ENCODE data around the gene PPP1CC.
A peak's percentile ranks its signal among the peaks of the same experiment; 100 is the strongest.
"Not testable (repeated sequence)": the region's sequence is repeated elsewhere in the genome, so short reads cannot be mapped to it uniquely, and the experiment has no call there.

Gene PPP1CC

GRCh38 chr12:110726028-110726427 lies 16.7 kb downstream of the PPP1CC start:
- no peak for DNase-seq (ENCODE audit: low read depth in 4 of 4, low spot score in 1 of 4)

- DNase-seq (ENCODE audit: low read depth in 4 of 4, low spot score in 1 of 4) = no peak
These were observed 17.4 kb downstream of the PPP1CC start for GRCh38 chr12:110725267-110725666.

- DNase-seq (ENCODE audit: low read depth in 4 of 4, low spot score in 1 of 4) = not testable (repeated sequence)
These were observed 19.8 kb downstream of the PPP1CC start for GRCh38 chr12:110722892-110723291.

DNA sequence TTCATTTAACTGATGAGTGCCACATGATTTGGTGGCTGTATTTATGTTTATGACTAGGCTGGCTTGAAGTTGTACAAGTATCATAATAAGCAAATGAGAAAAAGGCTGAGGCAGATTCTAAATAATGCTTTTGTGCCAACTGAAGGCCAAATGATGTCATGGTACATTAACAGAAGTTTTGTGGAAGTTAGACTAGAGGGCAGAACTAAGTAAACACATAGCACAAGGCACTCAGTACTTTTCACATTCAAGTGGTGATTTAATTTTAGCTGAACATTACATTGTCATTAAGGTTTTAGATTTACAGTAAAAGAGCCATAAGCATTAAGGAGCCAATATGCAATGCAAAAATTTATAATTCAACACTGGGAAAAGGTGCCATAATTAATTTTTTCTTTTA lies 21.1 kb downstream of the PPP1CC start:
- no peak for DNase-seq (ENCODE audit: low read depth in 4 of 4, low spot score in 1 of 4)

DNA sequence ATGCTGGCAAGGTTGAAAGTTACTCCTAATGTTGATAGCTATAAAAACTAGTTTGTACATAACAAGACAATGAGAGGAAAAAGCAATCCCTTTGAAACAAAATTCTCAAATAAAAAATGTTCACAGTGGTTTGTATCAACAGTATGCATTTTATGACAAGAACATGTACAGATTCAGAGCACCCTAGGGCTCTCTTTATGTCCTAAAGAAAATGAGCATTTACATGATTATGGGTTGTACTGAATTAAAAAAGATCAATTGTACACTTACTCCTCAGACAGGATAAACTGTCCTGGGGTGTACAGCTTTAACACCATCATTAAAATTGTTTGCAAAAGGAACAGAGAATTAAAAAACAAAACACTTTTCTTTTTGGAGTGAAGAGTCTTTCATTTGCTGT lies 22.2 kb downstream of the PPP1CC start:
- DNase-seq (ENCODE audit: low read depth in 4 of 4, low spot score in 1 of 4) = no peak

DNA sequence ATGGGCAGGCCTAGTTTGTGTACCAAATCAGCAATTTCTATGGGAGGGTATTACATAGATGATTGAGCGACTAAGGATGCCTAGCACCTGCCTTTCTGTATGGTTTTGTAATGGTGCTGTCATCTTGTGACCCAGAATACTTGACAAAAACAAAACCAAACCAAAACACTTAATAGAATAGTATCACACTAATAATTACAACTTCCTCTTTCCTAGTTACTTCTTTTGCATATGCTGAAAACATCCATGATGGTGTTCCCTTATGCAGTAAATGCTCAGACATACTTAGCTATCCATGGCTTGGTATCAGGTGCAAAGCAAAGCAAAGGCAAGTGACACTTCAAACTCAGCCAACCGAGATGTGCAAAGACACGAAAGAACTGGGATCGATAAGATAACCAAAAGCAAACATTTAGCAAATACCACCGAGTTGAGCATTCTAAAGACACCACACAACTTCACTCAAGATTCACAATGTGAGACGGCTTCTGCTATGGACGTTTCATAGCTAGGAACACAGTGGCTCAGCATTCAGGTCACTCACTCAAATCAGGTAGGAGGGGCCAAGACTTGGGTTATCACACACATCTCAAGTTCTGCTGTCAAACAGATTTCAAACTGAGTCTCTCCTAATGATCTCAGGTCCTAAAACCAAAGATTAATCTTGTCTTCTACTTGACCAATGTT lies 24.3 kb downstream of the PPP1CC start:
- DNase-seq (ENCODE audit: low read depth in 4 of 4, low spot score in 1 of 4) = no peak

GRCh38 chr12:110717037-110717436 lies 25.7 kb downstream of the PPP1CC start:
- no peak for DNase-seq (ENCODE audit: low read depth in 4 of 4, low spot score in 1 of 4)

GRCh38 chr12:110708917-110709316 lies 33.8 kb downstream of the PPP1CC start:
- no peak for DNase-seq (ENCODE audit: low read depth in 4 of 4, low spot score in 1 of 4)

- no peak for DNase-seq (ENCODE audit: low read depth in 4 of 4, low spot score in 1 of 4)
These were observed 37.4 kb downstream of the PPP1CC start for GRCh38 chr12:110705309-110705708.

DNA sequence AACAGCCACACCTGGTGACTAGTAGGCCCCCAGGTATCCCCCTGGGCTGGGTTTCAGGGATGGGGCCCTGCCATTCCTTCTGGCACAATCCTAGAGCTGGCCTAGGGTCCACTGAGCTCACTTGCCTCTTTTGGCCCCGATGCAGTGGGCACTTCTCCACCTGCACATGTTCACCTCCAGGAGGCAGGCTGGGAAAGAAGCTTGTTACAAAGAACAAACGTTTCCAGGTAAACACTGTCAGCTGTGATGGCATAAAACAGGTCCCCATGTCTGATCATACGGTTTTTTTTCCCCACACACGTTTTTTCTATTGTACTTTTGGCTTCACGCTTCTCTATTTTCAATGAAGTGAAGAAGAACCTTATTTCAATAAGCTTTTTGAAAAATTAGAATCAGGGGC lies 37.9 kb downstream of the PPP1CC start:
- DNase-seq (ENCODE audit: low read depth in 4 of 4, low spot score in 1 of 4) = no peak

GRCh38 chr12:110704231-110704630 lies 38.5 kb downstream of the PPP1CC start:
- DNase-seq (ENCODE audit: low read depth in 4 of 4, low spot score in 1 of 4) = no peak

GRCh38 chr12:110702081-110702480 lies 40.6 kb downstream of the PPP1CC start:
- DNase-seq (ENCODE audit: low read depth in 4 of 4, low spot score in 1 of 4) = no peak

DNA sequence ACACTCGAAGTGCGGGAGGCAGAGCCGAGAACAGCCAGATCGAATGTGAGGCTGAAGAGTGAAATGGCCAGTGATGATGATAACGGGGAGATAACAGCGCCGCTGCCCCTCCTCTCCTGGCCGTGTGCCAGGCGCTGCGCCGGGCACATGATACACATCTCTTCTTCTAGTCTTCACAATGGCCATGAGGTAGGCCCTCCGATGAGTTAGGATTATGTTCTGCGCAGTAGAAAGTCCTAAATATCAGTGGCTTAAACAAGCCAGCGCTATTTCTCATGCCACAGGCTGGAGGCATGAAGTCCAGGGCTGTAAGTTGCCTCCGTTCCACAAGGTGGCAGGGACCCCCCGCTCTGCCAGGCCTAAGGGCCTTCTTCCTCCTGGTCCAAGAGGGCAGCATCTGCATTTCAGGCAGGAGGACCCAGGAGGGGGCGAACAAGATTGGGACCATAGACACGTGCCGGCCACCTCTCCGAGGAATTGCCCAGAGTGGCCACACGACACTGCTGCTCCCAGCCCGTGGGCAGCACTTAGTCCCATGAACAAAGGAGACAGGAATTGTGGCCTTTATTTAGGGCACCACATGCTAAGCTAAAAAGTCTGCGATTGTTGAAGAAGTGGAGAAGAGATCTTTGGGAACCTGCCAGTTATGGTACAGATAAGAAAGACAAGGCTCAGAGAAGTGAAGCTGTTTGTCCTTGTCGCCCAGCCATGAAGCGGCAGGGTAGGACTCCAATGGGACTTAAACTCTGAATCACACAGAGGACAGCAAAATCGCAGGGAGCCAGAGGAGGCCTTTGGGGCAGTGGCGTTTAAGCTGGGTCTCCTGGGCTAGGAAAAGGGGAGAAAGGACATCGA lies 42.9 kb downstream of the PPP1CC start:
- DNase-seq (ENCODE audit: low read depth in 4 of 4, low spot score in 1 of 4) = no peak

GRCh38 chr12:110698171-110698902 lies 44.4 kb downstream of the PPP1CC start:
- DNase-seq (ENCODE audit: low read depth in 4 of 4, low spot score in 1 of 4) = peak in 3 of 4 experiments; percentile 40 to 62 (median 56)

DNA sequence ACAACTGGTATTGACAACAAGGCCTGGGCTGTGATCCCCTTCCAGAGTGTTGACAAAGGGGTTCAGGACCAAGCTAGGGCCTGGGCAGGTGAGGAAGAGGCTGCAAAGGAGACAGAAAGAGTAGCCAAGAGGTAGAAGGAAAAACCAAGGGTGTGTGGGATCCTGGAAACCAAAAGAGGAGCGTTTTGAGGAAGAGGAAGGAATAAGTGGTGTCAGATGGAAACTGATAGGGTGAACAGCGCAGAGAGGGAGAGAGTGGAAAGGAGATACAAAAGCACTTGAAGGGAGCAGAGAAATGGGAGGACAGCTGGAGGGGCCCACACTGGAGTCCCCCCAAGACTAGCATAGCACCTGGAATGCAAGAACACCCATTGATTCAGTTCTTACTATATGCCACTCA lies 45.5 kb downstream of the PPP1CC start:
- DNase-seq (ENCODE audit: low read depth in 4 of 4, low spot score in 1 of 4) = no peak

DNA sequence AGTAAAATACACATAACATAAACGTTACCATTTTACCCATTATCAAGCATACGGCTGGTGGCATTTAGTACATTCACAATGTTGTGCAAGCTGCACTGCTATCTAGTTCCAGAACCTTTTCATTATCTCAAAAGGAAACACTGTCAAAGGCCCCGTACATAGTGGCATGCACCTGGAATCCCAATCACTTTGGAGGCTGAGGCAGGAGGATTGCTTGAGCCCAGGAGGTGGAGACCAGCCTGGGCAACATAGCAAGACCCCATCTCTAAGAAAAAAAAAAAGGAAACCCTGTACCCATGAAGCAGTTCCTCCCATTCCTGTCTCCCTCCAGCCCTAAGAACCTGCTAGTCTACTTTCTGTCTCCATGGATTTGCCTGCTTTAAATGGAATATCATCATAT lies 46.4 kb downstream of the PPP1CC start:
- DNase-seq (ENCODE audit: low read depth in 4 of 4, low spot score in 1 of 4) = no peak

- no peak for DNase-seq (ENCODE audit: low read depth in 4 of 4, low spot score in 1 of 4)
These were observed 48.3 kb downstream of the PPP1CC start for GRCh38 chr12:110694330-110694901.

DNA sequence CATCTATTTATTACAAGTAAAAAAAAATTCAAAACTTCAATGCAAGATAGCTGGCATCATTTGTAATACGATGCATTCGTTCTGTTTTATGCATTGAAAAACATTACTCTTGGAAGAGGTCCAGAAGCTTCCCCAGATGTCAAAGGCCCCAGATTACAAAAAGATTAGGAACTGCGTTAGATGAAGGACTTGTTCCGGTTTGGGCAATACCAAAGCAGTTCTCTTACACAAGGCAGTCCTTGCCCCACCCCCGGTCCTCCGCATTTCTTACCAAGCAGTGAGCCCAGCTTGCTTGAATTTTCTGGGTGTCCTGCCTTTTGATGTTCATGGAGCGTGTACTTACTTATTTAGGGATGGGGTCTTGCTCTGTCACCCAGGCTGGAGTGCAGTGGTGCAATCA lies 49.0 kb downstream of the PPP1CC start:
- no peak for DNase-seq (ENCODE audit: low read depth in 4 of 4, low spot score in 1 of 4)

DNA sequence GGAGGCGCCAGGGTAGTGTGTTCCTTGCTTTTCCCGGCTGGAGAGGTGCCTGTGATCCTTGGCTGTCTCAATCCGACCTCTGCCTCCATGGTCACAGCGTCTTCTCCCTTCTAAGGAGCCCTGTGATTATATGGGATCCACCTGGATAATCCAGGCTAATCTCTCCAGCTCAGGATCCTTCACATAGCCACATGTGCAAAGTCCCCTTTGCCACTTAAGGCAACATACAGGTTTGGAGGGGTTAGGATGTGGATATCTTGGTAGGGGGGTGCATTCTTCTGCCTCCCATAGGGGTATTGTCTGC lies 52.6 kb downstream of the PPP1CC start:
- DNase-seq (ENCODE audit: low read depth in 4 of 4, low spot score in 1 of 4) = no peak

- DNase-seq (ENCODE audit: low read depth in 4 of 4, low spot score in 1 of 4) = peak in 1 of 4 experiments; percentile 28
These were observed 53.2 kb downstream of the PPP1CC start for GRCh38 chr12:110689281-110690126.

Measured in stimulated activated CD4-positive, alpha-beta T cell treated with anti-CD3 and anti-CD28 coated beads, Interleukin-1b, Interleukin-23, amount 100 ng/mL, for 24 hours (primary cell).